HepG2 (cell line): ENCODE measurements around the gene TMEM38B. TPM values are rescaled to one million over a fixed set of nuclear protein-coding genes. Genes with fewer than 3 reads are reported as not detected.

Experiments used
- ATAC-seq: fragments of 200-7000 bp; cut with Tn5 transposase; 3 replicates; pipeline ENCODE4 v1.9.1; 2020; ENCODE audit warnings: mild to moderate bottlenecking, moderate library complexity
- BruUV-seq: library from RNA; stranded (reverse); fragments of 400-500 nt; replicated peaks from 2 replicates; lab custom pipeline; 2021; lab: Mats Ljungman, UMichigan
- CTCF ChIA-PET: fragments of 300-600 bp; formaldehyde crosslinking; extraction: SDS; loops from one replicate; lab custom pipeline; 2021; ENCODE audit warnings: low total read pairs, inconsistent platforms, low intra/inter-chr PET ratio; lab: Yijun Ruan, JAX
- POLR2A ChIA-PET: fragments of 350-600 bp; sonication (Branson Sonifier 250); formaldehyde crosslinking; loops from one replicate; lab custom pipeline; 2020; ENCODE audit warnings: antibody characterized with exemption, inconsistent platforms; lab: Yijun Ruan, JAX
- DNase-seq: peaks from one replicate; pipeline ENCODE4 v3.0.0-alpha.2; 2015; ENCODE audit warnings: low spot score
- FAIRE-seq: peaks from 3 replicates; lab custom pipeline; 2011; peaks lifted over from hg19 to GRCh38; lab: Jason Lieb, UNC
- H2AFZ ChIP-seq: one replicate; pipeline ENCODE4 v1.6.1; 2011; ENCODE audit warnings: low read length, inconsistent platforms
- H3K27ac ChIP-seq: fragments of 300-600 bp; 3 replicates; pipeline ENCODE4 v1.8.0; 2011; ENCODE audit warnings: mixed run types, mild to moderate bottlenecking, mixed read lengths, low read length, inconsistent platforms; ENCODE audit not compliant: insufficient read depth; ENCODE audit errors: extremely low read length
- H3K27me3 ChIP-seq, 2 experiments: fragments of 200-600 bp in 1 of 2; 2 replicates in 1 of 2; 3 replicates in 1 of 2; pipeline versions ENCODE4 v1.6.0 to v1.8.0; 2011; ENCODE audit warnings: low read length in 2 of 2, mild to moderate bottlenecking in 2 of 2, moderate library complexity in 2 of 2, inconsistent platforms in 1 of 2; ENCODE audit not compliant: insufficient read depth in 2 of 2, control insufficient read depth in 1 of 2
- H3K36me3 ChIP-seq, 2 experiments: fragments of 200-600 bp in 1 of 2; replicated peaks in 1 of 2; 2 replicates in 1 of 2; 3 replicates in 1 of 2; pipeline versions ENCODE4 v1.5.1 to v1.8.0; 2011; ENCODE audit warnings: low read length in 2 of 2, inconsistent platforms in 1 of 2; ENCODE audit not compliant: insufficient read depth in 2 of 2, control insufficient read depth in 1 of 2
- H3K4me1 ChIP-seq: 2 replicates; pipeline ENCODE4 v1.5.1; 2012; ENCODE audit warnings: low read length, inconsistent platforms; ENCODE audit not compliant: insufficient read depth
- H3K4me2 ChIP-seq: 2 replicates; pipeline ENCODE4 v1.6.0; 2011; ENCODE audit warnings: low read depth, low read length, inconsistent platforms
- H3K4me3 ChIP-seq, 3 experiments: fragments of 200-600 bp in 1 of 3; sonication (generic), shearing (Covaris generic) in 1 of 3; replicated peaks in 1 of 3; 2 replicates each; pipeline ENCODE4 v1.5.1; 2011 to 2016; ENCODE audit warnings: low read length in 3 of 3, inconsistent platforms in 2 of 3, low read depth in 2 of 3, mild to moderate bottlenecking in 2 of 3, control low read depth in 1 of 3, mixed read lengths in 1 of 3; ENCODE audit not compliant: insufficient read depth in 1 of 3
- H3K79me2 ChIP-seq: one replicate; pipeline ENCODE4 v1.6.1; 2011; ENCODE audit warnings: low read length, inconsistent platforms; ENCODE audit not compliant: insufficient read depth
- H3K9ac ChIP-seq: 2 replicates; pipeline ENCODE4 v1.6.0; 2011; ENCODE audit warnings: mild to moderate bottlenecking, low read depth, low read length, inconsistent platforms; ENCODE audit not compliant: insufficient read depth
- H3K9me3 ChIP-seq: 2 replicates; pipeline ENCODE4 v1.5.1; 2012; ENCODE audit warnings: mild to moderate bottlenecking, low read length
- H4K20me1 ChIP-seq: 2 replicates; pipeline ENCODE4 v1.6.0; 2011; ENCODE audit warnings: inconsistent platforms, mild to moderate bottlenecking, low read length, moderate library complexity; ENCODE audit not compliant: insufficient read depth
- SMAD1 ChIP-seq: sonication (generic); formaldehyde crosslinking; IDR thresholded peaks from 2 replicates; pipeline ENCODE4 v1.4.0; 2020; ENCODE audit warnings: missing genetic modification reagents, low read depth, mild to moderate bottlenecking, borderline replicate concordance
- ZNF605 ChIP-seq: sonication (generic); formaldehyde crosslinking; IDR thresholded peaks from 2 replicates; pipeline ENCODE4 v1.8.0; 2022; ENCODE audit warnings: mild to moderate bottlenecking, missing genetic modification reagents
- ZNF792 ChIP-seq: IDR thresholded peaks from 2 replicates; pipeline ENCODE4 v1.6.1; 2016
- ZSCAN21 ChIP-seq: sonication (generic); formaldehyde crosslinking; IDR thresholded peaks from 2 replicates; pipeline ENCODE4 v1.8.0; 2022; ENCODE audit warnings: mild to moderate bottlenecking, missing genetic modification reagents, moderate library complexity, borderline replicate concordance
- WGBS: methylation state at CpG from one replicate; pipeline ENCODE4 v1.1.6; 2017; ENCODE audit warnings: low lambda C conversion rate; 5-methylcytosine and 5-hydroxymethylcytosine counted together
- in situ Hi-C: cut with HindIII; loops from 2 replicates; pipeline ENCODE4 v1.10.0; 2017; ENCODE audit warnings: low pct_unique_long_range_greater_than_20kb; ENCODE audit not compliant: extremely low pct_ligation_motif_present
- intact Hi-C: fragments of 100-400 bp; cut with micrococcal nuclease; formaldehyde crosslinking; loops from one replicate; pipeline ENCODE4 v1.10.0; 2022; ENCODE audit not compliant: unreplicated experiment
- polyA plus RNA-seq, 8 experiments: library from polyadenylated mRNA; depleted of rRNA in 3 of 8; stranded (reverse) in 7 of 8; unstranded in 1 of 8; fragments of >200 nt; fragmentation: Illumina TruSeq in 4 of 8; extraction: Trizol in 4 of 8; gene quantifications; 2 replicates each; pipeline versions ENCODE4 v1.2.1 to v1.2.3, GENCODE V29; 2011 to 2016; ENCODE audit warnings: low read depth in 4 of 8, missing spikeins in 1 of 8, mixed read lengths in 1 of 8; ENCODE audit not compliant: insufficient read depth in 1 of 8
- total RNA-seq, 5 experiments: library from RNA; depleted of rRNA; stranded (reverse); fragments of >200 nt; fragmentation: Illumina TruSeq; extraction: Trizol; gene quantifications; 2 replicates each; pipeline ENCODE4 v1.2.3, GENCODE V29; 2016; ENCODE audit warnings: low read depth in 1 of 5
- TF ChIP-seq, protein P1 (sequence below): sonication (generic); formaldehyde crosslinking; IDR thresholded peaks from 2 replicates; pipeline ENCODE4 v1.5.0; 2020; ENCODE audit warnings: missing genetic modification reagents
- TF ChIP-seq, protein P2 (sequence below): sonication (generic); formaldehyde crosslinking; IDR thresholded peaks from 2 replicates; pipeline ENCODE4 v1.5.1; 2020; ENCODE audit warnings: missing genetic modification reagents, mild to moderate bottlenecking, borderline replicate concordance
- TF ChIP-seq, protein P3 (sequence below): sonication (generic); formaldehyde crosslinking; IDR thresholded peaks from 2 replicates; pipeline ENCODE4 v1.4.0; 2020; ENCODE audit warnings: mild to moderate bottlenecking, low read depth, missing genetic modification reagents

TMEM38B gene
- total and polyA plus RNA-seq, 2 of the 13 experiments (the other 11 are each of a cell fraction or from before 2014, with no cell fraction given), result 13.4 to 32.4 TPM

DNA sequence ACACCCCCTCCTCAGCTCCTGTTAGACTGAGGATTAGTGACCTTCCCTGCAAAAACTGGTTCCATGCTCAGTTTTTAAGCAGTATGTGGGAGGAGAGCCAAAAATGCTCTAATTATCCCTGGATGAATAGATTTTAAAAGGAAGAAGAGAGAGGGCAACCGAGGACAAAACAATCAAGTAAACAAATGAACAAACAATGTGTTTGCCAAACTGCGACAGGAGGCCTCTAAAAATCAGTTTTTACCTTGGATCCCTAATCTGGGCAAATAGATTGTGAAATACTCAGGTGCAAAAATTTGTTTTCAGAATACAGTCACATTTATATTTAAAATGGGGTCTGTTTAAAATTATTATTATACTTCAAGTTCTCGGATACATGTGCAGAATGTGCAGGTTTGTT is 23.6 kb upstream of the TMEM38B start:
- no peak overlapping the region for H3K9ac ChIP-seq
- ChIA-PET POLR2A (no interaction called here), CTCF (no interaction called here)
- intact Hi-C loops (no loop called here), in situ Hi-C loops (no loop called here)
- no peak overlapping the region for H3K4me2 ChIP-seq
- peaks cover 26% of the 10 kb centered on the region for H3K4me1 ChIP-seq
- no peaks in the 10 kb centered on the region for H3K79me2 ChIP-seq
- TF ChIP-seq ZNF792 (CRISPR knock-in tag), result no peak
- TF ChIP-seq, protein P1, sequence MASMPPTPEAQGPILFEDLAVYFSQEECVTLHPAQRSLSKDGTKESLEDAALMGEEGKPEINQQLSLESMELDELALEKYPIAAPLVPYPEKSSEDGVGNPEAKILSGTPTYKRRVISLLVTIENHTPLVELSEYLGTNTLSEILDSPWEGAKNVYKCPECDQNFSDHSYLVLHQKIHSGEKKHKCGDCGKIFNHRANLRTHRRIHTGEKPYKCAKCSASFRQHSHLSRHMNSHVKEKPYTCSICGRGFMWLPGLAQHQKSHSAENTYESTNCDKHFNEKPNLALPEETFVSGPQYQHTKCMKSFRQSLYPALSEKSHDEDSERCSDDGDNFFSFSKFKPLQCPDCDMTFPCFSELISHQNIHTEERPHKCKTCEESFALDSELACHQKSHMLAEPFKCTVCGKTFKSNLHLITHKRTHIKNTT (CRISPR knock-in tag), result no peak
- no peak for TF ChIP-seq ZSCAN21
- TF ChIP-seq, protein P2, sequence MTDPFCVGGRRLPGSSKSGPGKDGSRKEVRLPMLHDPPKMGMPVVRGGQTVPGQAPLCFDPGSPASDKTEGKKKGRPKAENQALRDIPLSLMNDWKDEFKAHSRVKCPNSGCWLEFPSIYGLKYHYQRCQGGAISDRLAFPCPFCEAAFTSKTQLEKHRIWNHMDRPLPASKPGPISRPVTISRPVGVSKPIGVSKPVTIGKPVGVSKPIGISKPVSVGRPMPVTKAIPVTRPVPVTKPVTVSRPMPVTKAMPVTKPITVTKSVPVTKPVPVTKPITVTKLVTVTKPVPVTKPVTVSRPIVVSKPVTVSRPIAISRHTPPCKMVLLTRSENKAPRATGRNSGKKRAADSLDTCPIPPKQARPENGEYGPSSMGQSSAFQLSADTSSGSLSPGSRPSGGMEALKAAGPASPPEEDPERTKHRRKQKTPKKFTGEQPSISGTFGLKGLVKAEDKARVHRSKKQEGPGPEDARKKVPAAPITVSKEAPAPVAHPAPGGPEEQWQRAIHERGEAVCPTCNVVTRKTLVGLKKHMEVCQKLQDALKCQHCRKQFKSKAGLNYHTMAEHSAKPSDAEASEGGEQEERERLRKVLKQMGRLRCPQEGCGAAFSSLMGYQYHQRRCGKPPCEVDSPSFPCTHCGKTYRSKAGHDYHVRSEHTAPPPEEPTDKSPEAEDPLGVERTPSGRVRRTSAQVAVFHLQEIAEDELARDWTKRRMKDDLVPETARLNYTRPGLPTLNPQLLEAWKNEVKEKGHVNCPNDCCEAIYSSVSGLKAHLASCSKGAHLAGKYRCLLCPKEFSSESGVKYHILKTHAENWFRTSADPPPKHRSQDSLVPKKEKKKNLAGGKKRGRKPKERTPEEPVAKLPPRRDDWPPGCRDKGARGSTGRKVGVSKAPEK (CRISPR knock-in tag), result no peak
- TF ChIP-seq ZNF605 (CRISPR knock-in tag), result no peak
- TF ChIP-seq SMAD1 (CRISPR knock-in tag), result no peak
- TF ChIP-seq, protein P3, sequence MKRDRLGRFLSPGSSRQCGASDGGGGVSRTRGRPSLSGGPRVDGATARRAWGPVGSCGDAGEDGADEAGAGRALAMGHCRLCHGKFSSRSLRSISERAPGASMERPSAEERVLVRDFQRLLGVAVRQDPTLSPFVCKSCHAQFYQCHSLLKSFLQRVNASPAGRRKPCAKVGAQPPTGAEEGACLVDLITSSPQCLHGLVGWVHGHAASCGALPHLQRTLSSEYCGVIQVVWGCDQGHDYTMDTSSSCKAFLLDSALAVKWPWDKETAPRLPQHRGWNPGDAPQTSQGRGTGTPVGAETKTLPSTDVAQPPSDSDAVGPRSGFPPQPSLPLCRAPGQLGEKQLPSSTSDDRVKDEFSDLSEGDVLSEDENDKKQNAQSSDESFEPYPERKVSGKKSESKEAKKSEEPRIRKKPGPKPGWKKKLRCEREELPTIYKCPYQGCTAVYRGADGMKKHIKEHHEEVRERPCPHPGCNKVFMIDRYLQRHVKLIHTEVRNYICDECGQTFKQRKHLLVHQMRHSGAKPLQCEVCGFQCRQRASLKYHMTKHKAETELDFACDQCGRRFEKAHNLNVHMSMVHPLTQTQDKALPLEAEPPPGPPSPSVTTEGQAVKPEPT (CRISPR knock-in tag), result no peak
- FAIRE-seq (no peak), ATAC-seq (no peak), DNase-seq (no peak)
- 2% methylated on average over 3 of the region's 3 CpGs for WGBS
- no peak overlapping the region for H3K27ac ChIP-seq
- H3K9me3 ChIP-seq, result no peaks in the 10 kb centered on the region
- H3K27me3 ChIP-seq, result peaks cover 0 to 4% of the 10 kb centered on the region in 2 experiments; a peak in 1 of 5 replicates
- no peaks in the 10 kb centered on the region for H3K36me3 ChIP-seq
- no TSS peak for BruUV-seq
- no peaks in the 10 kb centered on the region for H4K20me1 ChIP-seq
- H3K4me3 ChIP-seq, result no peak overlapping the region
- H2AFZ ChIP-seq, result no peak overlapping the region
